ENCODE results near the gene FGFR2.

FGFR2 gene

DNA sequence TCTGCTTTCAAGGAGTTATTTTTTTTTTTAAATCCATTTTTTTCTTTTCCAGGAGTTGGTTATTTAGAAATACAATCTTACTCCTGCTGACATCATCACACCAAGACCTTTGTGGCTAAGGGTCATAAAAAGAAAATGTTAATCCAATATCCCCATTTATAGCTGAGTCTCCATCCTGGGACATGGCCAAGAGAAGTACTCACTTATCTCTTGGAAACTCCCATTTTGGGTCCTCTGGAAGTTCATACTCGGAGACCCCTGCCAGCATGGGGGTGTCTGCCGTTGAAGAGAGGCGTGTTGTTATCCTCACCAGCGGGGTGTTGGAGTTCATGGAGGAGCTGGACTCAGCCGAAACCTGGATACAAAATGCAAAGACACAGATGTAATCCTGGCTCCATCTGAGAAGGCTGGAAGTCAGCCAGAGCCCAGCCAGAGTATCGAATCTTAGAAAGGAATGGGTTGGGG is 94.6 kb downstream of the FGFR2 start:
- no peaks in the 10 kb centered on the region for H3K27me3 ChIP-seq

DNA sequence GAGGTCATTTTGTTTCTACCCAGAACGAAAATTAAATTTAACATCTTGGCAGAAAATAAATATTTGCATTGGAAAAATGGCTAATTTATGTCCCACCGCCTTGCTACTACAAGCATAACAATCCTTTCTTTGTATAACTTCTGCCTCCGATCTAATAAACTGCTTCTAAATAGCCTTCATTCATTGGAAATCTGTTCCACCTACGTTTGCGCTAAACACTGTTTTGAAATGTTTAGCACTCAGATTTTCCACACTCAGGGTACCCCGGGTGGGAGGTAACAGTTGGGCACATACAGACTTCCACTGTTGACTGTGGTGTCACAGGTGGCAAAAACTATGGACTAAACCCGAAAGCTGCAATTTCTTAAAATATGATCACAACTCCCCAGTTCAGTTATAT is 96.4 kb downstream of the FGFR2 start:
- TF ChIP-seq, protein P1, sequence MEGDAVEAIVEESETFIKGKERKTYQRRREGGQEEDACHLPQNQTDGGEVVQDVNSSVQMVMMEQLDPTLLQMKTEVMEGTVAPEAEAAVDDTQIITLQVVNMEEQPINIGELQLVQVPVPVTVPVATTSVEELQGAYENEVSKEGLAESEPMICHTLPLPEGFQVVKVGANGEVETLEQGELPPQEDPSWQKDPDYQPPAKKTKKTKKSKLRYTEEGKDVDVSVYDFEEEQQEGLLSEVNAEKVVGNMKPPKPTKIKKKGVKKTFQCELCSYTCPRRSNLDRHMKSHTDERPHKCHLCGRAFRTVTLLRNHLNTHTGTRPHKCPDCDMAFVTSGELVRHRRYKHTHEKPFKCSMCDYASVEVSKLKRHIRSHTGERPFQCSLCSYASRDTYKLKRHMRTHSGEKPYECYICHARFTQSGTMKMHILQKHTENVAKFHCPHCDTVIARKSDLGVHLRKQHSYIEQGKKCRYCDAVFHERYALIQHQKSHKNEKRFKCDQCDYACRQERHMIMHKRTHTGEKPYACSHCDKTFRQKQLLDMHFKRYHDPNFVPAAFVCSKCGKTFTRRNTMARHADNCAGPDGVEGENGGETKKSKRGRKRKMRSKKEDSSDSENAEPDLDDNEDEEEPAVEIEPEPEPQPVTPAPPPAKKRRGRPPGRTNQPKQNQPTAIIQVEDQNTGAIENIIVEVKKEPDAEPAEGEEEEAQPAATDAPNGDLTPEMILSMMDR (IDR thresholded peaks at IDR 0.05): no peak
- Histone ChIP-seq H3K27me3 (no peaks in the 10 kb centered on the region), H3K36me3 (no peaks in the 10 kb centered on the region), H3K27ac (no peak overlapping the region), H3K4me1 (ENCODE audit: control insufficient read depth in 1 of 2, insufficient read depth in 1 of 2, low read depth in 1 of 2, low read length in 1 of 2) (no peaks in the 10 kb centered on the region), H3K4me3 (ENCODE audit: low read depth in 1 of 2, low read length in 1 of 2) (no peak overlapping the region), H3K9me3 (no peaks in the 10 kb centered on the region)

More for the DNA sequence above, 94.6 kb downstream of the FGFR2 start:
- Histone ChIP-seq H3K9me3 (no peaks in the 10 kb centered on the region), H3K4me1 (ENCODE audit: control insufficient read depth in 1 of 2, insufficient read depth in 1 of 2, low read depth in 1 of 2, low read length in 1 of 2) (no peaks in the 10 kb centered on the region), H3K4me3 (ENCODE audit: low read depth in 1 of 2, low read length in 1 of 2) (no peak overlapping the region), H3K27ac (no peak overlapping the region), H3K36me3 (no peaks in the 10 kb centered on the region)
- TF ChIP-seq, protein P1 (IDR thresholded peaks at IDR 0.05): no peak

DNA sequence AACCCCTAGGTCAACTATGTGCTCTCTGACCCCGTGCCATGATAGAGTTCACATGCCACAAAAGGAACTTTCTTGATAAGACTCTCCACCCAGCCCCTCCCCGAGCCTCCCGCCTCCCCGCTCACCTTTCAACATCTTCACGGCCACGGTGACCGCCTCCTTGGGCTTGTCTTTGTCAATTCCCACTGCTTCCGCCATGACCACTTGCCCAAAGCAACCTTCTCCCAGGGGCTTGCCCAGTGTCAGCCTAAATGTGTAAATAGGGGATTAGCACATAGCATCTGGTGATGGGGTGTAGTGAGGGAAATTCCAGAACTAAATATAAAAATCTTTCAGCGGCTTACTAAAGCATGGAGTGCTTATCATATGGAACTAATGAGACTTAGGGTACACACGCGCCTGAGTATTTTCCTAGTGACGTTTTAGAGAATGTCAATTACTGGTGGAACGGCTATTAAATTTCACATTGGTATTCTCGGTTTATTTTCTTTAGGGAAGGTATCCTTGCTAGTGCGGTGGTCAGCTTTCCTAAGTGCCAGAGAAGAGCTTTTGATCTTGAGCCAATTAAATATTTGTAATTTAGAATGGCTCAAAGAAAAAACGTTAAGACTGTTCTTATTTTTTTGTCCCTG is 97.4 kb downstream of the FGFR2 start:
- H3K27me3 ChIP-seq: no peaks in the 10 kb centered on the region
- H3K9me3 ChIP-seq: no peaks in the 10 kb centered on the region
- TF ChIP-seq, protein P1 (IDR thresholded peaks at IDR 0.05): no peak
- H3K4me3 ChIP-seq (ENCODE audit: low read depth in 1 of 2, low read length in 1 of 2): no peak overlapping the region
- H3K27ac ChIP-seq: no peak overlapping the region
- no peaks in the 10 kb centered on the region for H3K36me3 ChIP-seq
- H3K4me1 ChIP-seq (ENCODE audit: control insufficient read depth in 1 of 2, insufficient read depth in 1 of 2, low read depth in 1 of 2, low read length in 1 of 2): no peaks in the 10 kb centered on the region

DNA sequence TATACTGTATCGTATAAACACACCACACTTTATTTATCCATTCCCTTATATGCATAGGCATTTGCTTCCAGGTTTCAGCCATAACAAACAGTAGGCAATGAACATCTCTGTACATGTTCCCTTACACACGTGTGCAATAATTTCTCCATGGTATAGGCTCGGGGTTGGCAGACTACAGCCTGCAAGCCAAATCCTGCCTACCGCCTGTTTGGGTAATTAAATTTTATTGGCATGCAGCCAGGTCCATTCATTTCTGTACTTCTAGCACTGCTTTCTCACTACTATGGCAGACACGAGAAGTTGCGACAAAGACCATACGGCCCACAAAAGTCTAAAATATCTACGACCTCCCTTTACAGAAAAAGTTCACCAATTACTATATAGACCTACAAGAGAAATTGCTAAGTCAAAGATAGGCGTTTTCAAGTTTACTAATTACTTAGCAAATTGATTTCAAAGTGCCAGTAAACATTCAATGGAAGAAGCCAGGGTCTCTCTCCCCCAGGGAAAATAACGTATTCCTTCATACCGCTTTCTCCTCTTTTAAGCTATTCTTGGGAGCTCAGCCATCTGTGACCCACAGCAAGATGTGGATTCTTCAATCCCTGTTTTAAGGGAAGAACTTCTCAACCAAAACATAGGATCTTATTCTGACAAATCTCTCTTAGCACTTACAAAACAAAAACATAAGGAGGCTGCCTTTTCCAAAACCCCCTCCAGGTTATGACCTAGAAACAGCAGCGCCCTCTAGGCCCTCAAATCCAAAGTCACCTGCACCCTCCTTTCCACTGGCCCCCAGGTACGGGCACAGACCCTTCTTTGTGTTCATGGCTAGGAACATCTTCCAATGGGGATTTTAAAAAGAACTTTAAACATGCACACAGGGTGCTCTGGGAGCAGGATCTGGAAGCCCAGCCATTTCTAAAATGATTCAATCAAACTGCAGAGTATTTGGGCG is 100.5 kb downstream of the FGFR2 start:
- H3K9me3 ChIP-seq: no peaks in the 10 kb centered on the region
- H3K36me3 ChIP-seq: no peaks in the 10 kb centered on the region
- TF ChIP-seq, protein P1 (IDR thresholded peaks at IDR 0.05): no peak
- H3K27ac ChIP-seq: no peak overlapping the region
- no peaks in the 10 kb centered on the region for H3K27me3 ChIP-seq
- H3K4me1 ChIP-seq (ENCODE audit: control insufficient read depth in 1 of 2, insufficient read depth in 1 of 2, low read depth in 1 of 2, low read length in 1 of 2): no peaks in the 10 kb centered on the region
- H3K4me3 ChIP-seq (ENCODE audit: low read depth in 1 of 2, low read length in 1 of 2): no peak overlapping the region

DNA sequence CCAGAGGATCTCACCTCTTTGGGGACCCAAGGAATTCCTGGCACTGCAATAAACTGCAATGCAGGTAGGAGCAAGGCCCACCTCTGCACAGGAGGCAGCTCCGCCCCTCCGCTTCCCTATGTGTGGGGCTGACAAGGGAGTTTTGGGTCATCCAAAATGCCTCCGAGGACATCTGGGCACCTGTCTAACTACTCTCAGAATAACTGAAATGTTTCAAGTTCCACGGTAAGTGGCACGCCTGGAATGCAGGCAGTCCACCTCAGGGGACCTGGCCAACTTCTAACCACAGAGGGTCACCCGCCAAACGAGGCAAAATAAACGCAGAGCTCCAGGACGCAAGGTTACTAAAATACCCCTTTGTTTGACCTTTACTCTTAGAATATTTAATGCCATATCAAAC is 102.5 kb downstream of the FGFR2 start:
- Histone ChIP-seq H3K27ac (no peak overlapping the region), H3K27me3 (no peaks in the 10 kb centered on the region), H3K4me1 (ENCODE audit: control insufficient read depth in 1 of 2, insufficient read depth in 1 of 2, low read depth in 1 of 2, low read length in 1 of 2) (no peaks in the 10 kb centered on the region), H3K4me3 (ENCODE audit: low read depth in 1 of 2, low read length in 1 of 2) (no peak overlapping the region), H3K9me3 (no peaks in the 10 kb centered on the region), H3K36me3 (no peaks in the 10 kb centered on the region)
- TF ChIP-seq, protein P1 (IDR thresholded peaks at IDR 0.05): no peak

Measured in neutrophil (primary cell).